WTC11 (cell line): Measurements from ENCODE around the gene DCLRE1C.

Experiments used
- ESRRA ChIP-seq: sonication (generic); formaldehyde crosslinking; IDR thresholded peaks from 2 replicates; pipeline ENCODE4 v1.8.1; 2022; ENCODE audit warnings: mild to moderate bottlenecking, missing genetic modification reagents, borderline replicate concordance
- ETV6 ChIP-seq: sonication (generic); formaldehyde crosslinking; IDR thresholded peaks from 2 replicates; pipeline ENCODE4 v1.8.1; 2022; ENCODE audit warnings: mild to moderate bottlenecking, missing genetic modification reagents
- FOXP4 ChIP-seq: sonication (generic); formaldehyde crosslinking; IDR thresholded peaks from 2 replicates; pipeline ENCODE4 v1.8.0; 2022; ENCODE audit warnings: mild to moderate bottlenecking, missing genetic modification reagents
- MLX ChIP-seq: sonication (generic); formaldehyde crosslinking; IDR thresholded peaks from 2 replicates; pipeline ENCODE4 v1.8.1; 2023; ENCODE audit warnings: mild to moderate bottlenecking, missing genetic modification reagents, moderate library complexity
- MXD4 ChIP-seq: fragments of 250-450 bp; sonication (Bioruptor Pico); IDR thresholded peaks from 2 replicates; pipeline ENCODE4 v1.8.0; 2021; ENCODE audit warnings: mild to moderate bottlenecking, moderate library complexity, borderline replicate concordance
- NFE2L1 ChIP-seq: sonication (generic); formaldehyde crosslinking; IDR thresholded peaks from 2 replicates; pipeline ENCODE4 v1.8.1; 2023; ENCODE audit warnings: missing genetic modification reagents
- PRRX2 ChIP-seq: fragments of 250-450 bp; sonication (Bioruptor Pico); IDR thresholded peaks from 2 replicates; pipeline ENCODE4 v1.8.0; 2021; ENCODE audit warnings: mild to moderate bottlenecking
- SP1 ChIP-seq: sonication (generic); formaldehyde crosslinking; conservative IDR thresholded peaks from 2 replicates; pipeline ENCODE4 v1.8.1; 2022; ENCODE audit warnings: missing genetic modification reagents
- USF2 ChIP-seq: sonication (generic); formaldehyde crosslinking; IDR thresholded peaks from 2 replicates; pipeline ENCODE4 v1.8.1; 2023; ENCODE audit warnings: mild to moderate bottlenecking, missing genetic modification reagents, moderate library complexity

- TF ChIP-seq SP1 (CRISPR knock-in tag): no peak
- TF ChIP-seq ESRRA (CRISPR knock-in tag): no peak
- TF ChIP-seq PRRX2 (CRISPR knock-in tag): no peak
- TF ChIP-seq ETV6: no peak
- no peak for TF ChIP-seq FOXP4
- no peak for TF ChIP-seq MLX (CRISPR knock-in tag)
- no peak for TF ChIP-seq MXD4
- TF ChIP-seq USF2 (CRISPR knock-in tag): no peak
- no peak for TF ChIP-seq NFE2L1 (CRISPR knock-in tag)
These were observed 98.4 kb downstream of the DCLRE1C start for GRCh38 chr10:14855453-14855852.
